NCI-H748 (cell line): ENCODE data around the gene SLC2A10.
A peak's percentile ranks its signal among the peaks of the same experiment; 100 is the strongest.

Experiments used
- DNase-seq: peaks from one replicate; lab custom pipeline; 2025; ENCODE audit not compliant: unreplicated experiment; lab: John Stamatoyannopoulos, UW

The SLC2A10 gene

DNA sequence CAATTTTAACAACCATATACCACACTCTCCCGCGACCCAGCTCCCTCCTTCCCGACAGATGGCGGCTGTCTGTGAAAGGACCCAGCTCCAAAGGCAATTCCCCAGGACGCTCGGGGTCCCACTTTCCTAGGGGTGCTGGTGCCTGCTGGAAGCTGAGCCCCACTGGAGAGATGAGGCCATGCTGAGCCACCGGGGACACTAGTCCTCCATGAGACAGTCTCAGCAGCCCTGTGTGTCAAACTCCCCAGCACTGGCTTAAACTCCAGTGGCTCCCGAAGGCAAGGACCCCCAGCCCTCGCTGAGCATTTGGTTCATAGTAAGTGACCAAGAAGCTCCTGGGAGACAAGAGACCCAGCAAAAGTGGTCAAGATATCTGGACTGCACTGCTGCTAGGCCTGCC is 52.1 kb downstream of the SLC2A10 start:
- DNase-seq: no peak

- DNase-seq: no peak
Observed at GRCh38 chr20:46764068-46764467, 54.6 kb downstream of the SLC2A10 start.

DNA sequence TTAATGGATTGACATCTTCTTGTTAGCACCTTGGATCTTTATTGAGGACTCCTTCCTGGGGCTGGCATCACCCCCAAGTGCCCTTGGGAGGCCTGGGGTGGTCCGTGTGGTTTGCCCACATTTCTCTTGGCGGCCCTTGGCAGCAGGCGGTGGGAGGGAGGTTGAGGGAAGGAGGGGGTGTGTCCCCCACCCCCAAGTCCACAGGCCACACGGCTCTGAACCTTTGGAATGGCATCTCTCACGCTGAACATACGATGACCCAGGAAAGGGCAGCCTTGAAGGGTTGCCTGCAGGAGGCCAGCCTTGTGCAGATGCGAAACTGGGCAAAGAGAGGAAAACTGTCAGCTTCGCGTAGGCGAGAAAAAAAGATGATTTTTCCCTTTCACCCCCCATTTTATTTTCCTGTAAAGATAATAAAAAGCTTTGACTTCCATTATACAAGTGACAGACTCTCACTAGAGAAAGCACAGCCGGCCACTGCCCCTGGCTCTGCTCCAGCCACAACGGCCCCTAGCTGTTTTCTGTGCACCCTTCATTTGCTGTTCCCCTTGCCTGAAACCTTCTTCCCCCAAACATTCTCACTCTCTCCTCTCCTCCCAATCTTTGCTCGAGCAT is 56.2 kb downstream of the SLC2A10 start:
- no peak for DNase-seq

- peak; percentile 83 for DNase-seq
Observed at GRCh38 chr20:46767127-46767761, 57.8 kb downstream of the SLC2A10 start.

DNA sequence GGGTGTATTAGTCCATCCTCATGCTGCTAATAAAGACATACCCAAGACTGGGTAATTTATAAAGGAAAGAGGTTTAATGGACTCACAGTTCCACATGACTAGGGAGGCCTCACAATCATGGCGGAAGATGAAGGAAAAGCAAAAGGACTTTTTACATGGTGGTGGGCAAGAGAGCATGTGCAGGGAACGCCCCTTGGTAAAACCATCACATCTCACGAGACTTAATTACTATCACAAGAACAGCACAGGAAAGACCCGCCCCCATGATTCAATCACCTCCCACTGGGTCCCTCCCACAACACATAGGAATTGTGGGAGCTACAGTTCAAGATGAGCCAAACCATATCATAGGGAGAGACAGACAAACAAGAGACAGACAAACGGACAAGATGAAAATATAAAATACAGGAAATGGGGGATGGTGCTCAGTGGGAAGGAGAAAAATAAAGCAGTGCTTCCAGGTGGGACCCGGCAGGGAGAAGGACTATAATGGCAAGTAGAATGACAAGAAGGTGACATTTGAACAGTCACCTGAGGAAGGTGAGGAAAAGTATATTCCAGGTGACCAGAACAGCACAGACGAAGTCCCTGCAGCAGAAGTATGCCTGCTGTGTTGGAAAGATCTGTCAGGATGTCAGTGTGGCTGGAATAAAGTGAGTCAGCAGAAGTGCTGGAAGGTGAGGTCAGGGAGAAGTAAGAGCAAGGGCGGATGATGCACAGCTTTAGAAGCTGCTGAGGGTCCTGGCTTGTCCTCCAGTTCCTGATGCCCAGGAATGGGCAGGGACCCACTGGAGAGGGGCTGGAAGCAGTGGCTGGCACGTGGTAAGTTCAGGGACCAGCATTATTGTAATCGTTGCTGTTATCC is 61.1 kb downstream of the SLC2A10 start:
- DNase-seq: no peak

DNA sequence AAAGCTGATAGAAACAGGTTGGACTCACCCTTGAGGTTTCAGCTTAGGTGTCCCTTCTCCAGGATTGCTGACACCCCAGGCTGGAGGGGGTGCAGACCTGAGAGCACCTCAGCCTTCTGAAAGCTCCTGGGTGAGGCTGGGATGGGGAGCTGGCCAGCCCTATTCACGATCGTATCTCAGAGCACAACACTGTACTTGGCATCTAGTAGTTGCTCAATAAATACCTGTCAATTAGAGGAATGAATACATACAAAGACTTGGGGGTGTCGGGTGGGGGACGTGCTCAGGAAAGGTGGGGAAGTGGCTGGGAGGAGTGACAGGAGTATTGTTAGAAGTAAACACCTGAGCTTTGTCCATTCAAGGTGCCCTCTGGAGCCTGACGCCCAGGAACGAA is 61.7 kb downstream of the SLC2A10 start:
- no peak for DNase-seq

GRCh38 chr20:46772901-46773300 is 63.5 kb downstream of the SLC2A10 start:
- DNase-seq: no peak

DNA sequence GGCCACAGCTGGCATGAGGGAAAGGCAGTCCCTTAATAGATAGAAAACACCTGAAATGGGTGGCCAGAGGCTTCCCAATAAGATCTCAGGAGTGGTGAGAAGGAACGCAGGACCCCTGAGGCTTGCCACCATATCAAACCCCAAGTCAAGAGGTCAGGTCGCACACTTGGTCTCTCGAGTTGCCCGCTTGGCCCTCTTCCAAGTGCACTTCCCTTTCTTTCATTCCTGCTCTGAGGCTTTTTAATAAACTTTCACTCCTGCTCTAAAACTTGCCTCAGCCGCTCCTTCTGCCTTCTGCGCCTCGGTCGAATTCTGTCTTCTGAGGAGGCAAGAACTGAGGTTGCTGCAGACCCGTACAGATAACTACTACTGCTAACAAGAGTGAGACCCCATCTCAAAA is 64.2 kb downstream of the SLC2A10 start:
- DNase-seq: no peak

DNA sequence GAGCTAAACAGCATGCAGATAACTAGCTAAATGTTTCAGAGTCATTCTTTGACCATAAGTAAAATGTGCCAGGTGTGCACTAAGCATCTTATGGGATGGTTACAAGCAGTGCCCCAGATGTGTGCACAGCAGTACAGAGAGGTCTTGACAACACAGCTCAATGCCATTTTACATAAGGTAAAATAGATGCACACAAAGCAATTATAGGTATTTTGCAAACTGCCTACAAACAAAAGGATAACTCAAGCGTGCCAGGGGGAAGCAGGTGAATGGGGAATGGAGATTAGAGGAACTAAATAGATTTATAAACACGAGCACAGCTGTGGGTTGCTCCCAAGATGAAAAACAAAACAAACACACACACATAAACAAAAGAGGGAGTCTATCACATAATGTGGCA is 64.8 kb downstream of the SLC2A10 start:
- peak; percentile 94 for DNase-seq

GRCh38 chr20:46774943-46775560 is 65.6 kb downstream of the SLC2A10 start:
- peak; percentile 12 for DNase-seq

DNA sequence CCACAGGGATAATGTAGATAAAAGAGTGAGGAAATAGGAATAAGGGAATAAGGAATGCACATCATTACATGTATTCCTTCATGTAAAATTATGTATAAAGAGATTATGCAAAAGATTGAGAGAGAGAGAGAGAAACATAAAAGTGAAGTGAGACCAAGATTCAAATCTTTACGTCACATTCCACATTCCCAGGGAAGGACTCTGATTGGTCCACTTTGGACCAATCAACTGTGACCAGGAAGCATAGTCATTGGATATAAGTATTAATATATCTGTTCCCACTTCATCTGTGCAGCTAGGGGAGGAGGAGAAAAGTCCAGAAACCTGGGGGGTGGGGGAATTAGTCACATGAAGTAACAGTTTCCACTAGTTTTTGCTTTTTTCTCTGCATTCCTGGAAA is 66.4 kb downstream of the SLC2A10 start:
- DNase-seq: no peak

DNA sequence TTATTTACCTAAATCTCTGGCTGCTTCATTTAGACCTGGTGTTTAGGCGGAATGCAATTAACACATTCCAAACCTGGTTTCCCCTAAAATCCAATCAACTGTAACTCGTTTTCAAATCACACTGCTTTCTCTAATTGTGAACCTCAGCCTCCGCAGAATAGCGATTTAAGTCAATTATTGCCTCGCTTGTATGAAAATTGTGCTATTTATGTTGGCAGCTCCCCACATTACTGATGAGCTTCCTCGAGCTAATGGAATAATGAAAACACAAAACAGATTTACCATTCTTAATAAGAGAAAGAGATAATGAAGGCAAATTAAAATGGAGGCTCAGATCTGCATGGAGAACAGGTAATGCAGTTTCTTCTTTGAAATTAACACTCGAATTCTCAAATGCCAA is 67.9 kb downstream of the SLC2A10 start:
- DNase-seq: no peak

DNA sequence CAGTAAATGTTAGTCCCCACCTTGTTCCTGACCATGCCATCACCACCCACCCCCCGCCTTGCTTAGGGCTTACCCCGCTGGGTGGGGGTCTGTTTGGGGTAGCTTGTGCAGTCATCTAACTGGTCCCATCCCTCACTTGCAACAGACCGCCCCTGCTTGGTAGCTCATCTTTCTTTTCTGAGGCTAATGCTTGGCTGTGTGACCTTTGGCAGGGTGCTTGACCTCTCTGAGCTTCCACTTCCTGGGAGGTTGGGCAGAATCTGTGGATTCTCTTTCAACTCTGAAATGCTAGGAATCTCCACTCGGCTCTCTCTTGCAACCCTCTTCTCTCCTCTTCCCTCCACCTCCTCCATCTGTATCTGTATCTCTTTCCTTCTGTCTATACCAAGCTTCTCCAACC is 70.4 kb downstream of the SLC2A10 start:
- no peak for DNase-seq

GRCh38 chr20:46784436-46785127 is 75.1 kb downstream of the SLC2A10 start:
- no peak for DNase-seq
